Measurements from ENCODE around the gene GDF15.

DNA sequence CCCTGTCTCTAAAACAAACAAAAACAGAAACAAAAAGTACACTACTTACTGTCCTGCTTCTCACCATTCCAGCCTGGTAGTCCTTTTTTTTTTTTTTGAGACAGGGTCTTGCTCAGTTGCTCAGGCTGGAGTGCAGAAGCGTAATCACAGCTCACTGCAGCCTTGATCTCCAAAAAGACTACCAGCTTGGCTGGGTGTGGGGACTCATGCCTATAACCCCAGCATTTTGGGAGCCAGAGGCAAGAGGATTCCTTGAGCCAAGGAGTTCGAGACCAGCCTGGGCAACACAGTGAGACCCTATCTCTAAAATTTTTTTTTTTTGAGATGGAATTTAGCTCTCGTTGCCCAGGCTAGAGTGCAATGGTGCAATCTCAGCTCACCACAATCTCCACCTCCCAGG lies 5.1 kb upstream of the GDF15 start:
- TF ChIP-seq, protein P1, sequence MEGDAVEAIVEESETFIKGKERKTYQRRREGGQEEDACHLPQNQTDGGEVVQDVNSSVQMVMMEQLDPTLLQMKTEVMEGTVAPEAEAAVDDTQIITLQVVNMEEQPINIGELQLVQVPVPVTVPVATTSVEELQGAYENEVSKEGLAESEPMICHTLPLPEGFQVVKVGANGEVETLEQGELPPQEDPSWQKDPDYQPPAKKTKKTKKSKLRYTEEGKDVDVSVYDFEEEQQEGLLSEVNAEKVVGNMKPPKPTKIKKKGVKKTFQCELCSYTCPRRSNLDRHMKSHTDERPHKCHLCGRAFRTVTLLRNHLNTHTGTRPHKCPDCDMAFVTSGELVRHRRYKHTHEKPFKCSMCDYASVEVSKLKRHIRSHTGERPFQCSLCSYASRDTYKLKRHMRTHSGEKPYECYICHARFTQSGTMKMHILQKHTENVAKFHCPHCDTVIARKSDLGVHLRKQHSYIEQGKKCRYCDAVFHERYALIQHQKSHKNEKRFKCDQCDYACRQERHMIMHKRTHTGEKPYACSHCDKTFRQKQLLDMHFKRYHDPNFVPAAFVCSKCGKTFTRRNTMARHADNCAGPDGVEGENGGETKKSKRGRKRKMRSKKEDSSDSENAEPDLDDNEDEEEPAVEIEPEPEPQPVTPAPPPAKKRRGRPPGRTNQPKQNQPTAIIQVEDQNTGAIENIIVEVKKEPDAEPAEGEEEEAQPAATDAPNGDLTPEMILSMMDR (IDR thresholded peaks at IDR 0.05) = no peak
- no peak for TF ChIP-seq POLR2A (IDR thresholded peaks at IDR 0.05)

All from esophagus squamous epithelium (tissue), 4 donors.